Esophagus squamous epithelium (tissue), 4 donors: ENCODE measurements around the gene RAB15.

Experiments used
- CTCF ChIP-seq, 6 experiments: fragments of 450-650 bp in 4 of 6; fragments of 200-600 bp in 2 of 6; sonication (generic) in 2 of 6; IDR thresholded peaks; one replicate each; pipeline ENCODE4 v1.5.1; 2016 to 2019; ENCODE audit warnings: antibody characterized with exemption in 6 of 6, mild to moderate bottlenecking in 4 of 6, moderate library complexity in 4 of 6
- POLR2A ChIP-seq, 4 donors: fragments of 450-650 bp; IDR thresholded peaks; one replicate each; pipeline ENCODE4 v1.6.1; 2017; ENCODE audit warnings: antibody characterized with exemption in 4 of 4, mild to moderate bottlenecking in 4 of 4, moderate library complexity in 3 of 4

GRCh38 chr14:64929014-64929359 lies 43.1 kb downstream of the RAB15 start:
- TF ChIP-seq CTCF (IDR thresholded peaks at IDR 0.05) (no peak), POLR2A (IDR thresholded peaks at IDR 0.05) (no peak)
